ENCODE data around the gene FGF18. TPM values are rescaled to one million over a fixed set of nuclear protein-coding genes. Genes with fewer than 3 reads are reported as not detected.
"Not testable (repeated sequence)": the region's sequence is repeated elsewhere in the genome, so short reads cannot be mapped to it uniquely, and the experiment has no call there.

The FGF18 gene
- total RNA-seq, result 30.4 TPM
- long read RNA-seq, transcript FGF18-201 (5 exons, 1,986 nt), result major isoform, 120 of 133 reads
- long read RNA-seq, partial matches to known transcripts, result 1 of 133 reads
- long read RNA-seq, other reads (novel, unspliced or antisense), result 12 of 133 reads

- H3K4me1 ChIP-seq, result peaks cover 57% of the 10 kb centered on the region
- no peak for TF ChIP-seq CTCF (IDR thresholded peaks at IDR 0.05; ENCODE audit: borderline replicate concordance)
Observed at GRCh38 chr5:171418982-171419687, at the start of gene FGF18. FGF18 (plus strand) TSS chr5:171419647; CDS start chr5:171420200, 553 bp downstream.

GRCh38 chr5:171369898-171370297 lies 49.5 kb upstream of the FGF18 start:
- DNase-seq, result no peak
- no peaks in the 10 kb centered on the region for H3K36me3 ChIP-seq

More at GRCh38 chr5:171418982-171419687, at the start of gene FGF18:
- no peaks in the 10 kb centered on the region for H3K9me3 ChIP-seq (replicated peaks)
- peak within 1 kb of the TSS; percentile 73 for H3K4me3 ChIP-seq
- H3K27me3 ChIP-seq (ENCODE audit: low read depth), result peaks cover 11% of the 10 kb centered on the region
- peak within 1 kb of the TSS; percentile 89 for H3K27ac ChIP-seq (replicated peaks)
- no peaks in the 10 kb centered on the region for H3K36me3 ChIP-seq
- DNase-seq, result peak; percentile 62
- intact Hi-C loops (cut with micrococcal nuclease), result loop anchor here (5.0 to 10.0 kb wide), 3 partner anchors 206 to 626 kb away; no protein-coding TSS in a partner anchor

GRCh38 chr5:171370881-171371280 lies 48.6 kb upstream of the FGF18 start:
- intact Hi-C loops (cut with micrococcal nuclease); DNase-seq: not testable (repeated sequence)

More at GRCh38 chr5:171369898-171370297, 49.5 kb upstream of the FGF18 start:
- H3K4me1 ChIP-seq, result no peaks in the 10 kb centered on the region
- peaks cover 58% of the 10 kb centered on the region for H3K27me3 ChIP-seq (ENCODE audit: low read depth)
- intact Hi-C loops (cut with micrococcal nuclease), result no loop called here
- H3K27ac ChIP-seq (replicated peaks), result no peak overlapping the region
- TF ChIP-seq CTCF (IDR thresholded peaks at IDR 0.05; ENCODE audit: borderline replicate concordance), result no peak
- H3K9me3 ChIP-seq (replicated peaks), result no peaks in the 10 kb centered on the region
- no peak overlapping the region for H3K4me3 ChIP-seq

GRCh38 chr5:171371326-171371725 lies 48.1 kb upstream of the FGF18 start:
- Histone ChIP-seq H3K4me3 (no peak overlapping the region), H3K4me1 (no peaks in the 10 kb centered on the region), H3K27ac (replicated peaks) (no peak overlapping the region), H3K9me3 (replicated peaks) (no peaks in the 10 kb centered on the region), H3K36me3 (no peaks in the 10 kb centered on the region), H3K27me3 (ENCODE audit: low read depth) (peaks cover 44% of the 10 kb centered on the region)
- DNase-seq, result no peak
- no peak for TF ChIP-seq CTCF (IDR thresholded peaks at IDR 0.05; ENCODE audit: borderline replicate concordance)
- intact Hi-C loops (cut with micrococcal nuclease), result no loop called here

More at GRCh38 chr5:171370881-171371280, 48.6 kb upstream of the FGF18 start:
- H3K4me1 ChIP-seq; H3K27ac ChIP-seq (replicated peaks); H3K9me3 ChIP-seq (replicated peaks); H3K36me3 ChIP-seq; H3K4me3 ChIP-seq: not testable (repeated sequence)
- H3K27me3 ChIP-seq (ENCODE audit: low read depth), result peaks cover 48% of the 10 kb centered on the region

- no peak for DNase-seq
- no peak for TF ChIP-seq CTCF (IDR thresholded peaks at IDR 0.05; ENCODE audit: borderline replicate concordance)
- no peaks in the 10 kb centered on the region for H3K36me3 ChIP-seq
- no peaks in the 10 kb centered on the region for H3K4me1 ChIP-seq
- H3K4me3 ChIP-seq, result no peak overlapping the region
- intact Hi-C loops (cut with micrococcal nuclease), result no loop called here
- H3K9me3 ChIP-seq (replicated peaks), result no peaks in the 10 kb centered on the region
- no peaks in the 10 kb centered on the region for H3K27me3 ChIP-seq (ENCODE audit: low read depth)
- H3K27ac ChIP-seq (replicated peaks), result no peak overlapping the region
Observed at GRCh38 chr5:171379961-171380360, 39.5 kb upstream of the FGF18 start.

- H3K4me1 ChIP-seq, result peaks cover 20% of the 10 kb centered on the region
- DNase-seq; H3K9me3 ChIP-seq (replicated peaks); intact Hi-C loops (cut with micrococcal nuclease); H3K27me3 ChIP-seq (ENCODE audit: low read depth); H3K27ac ChIP-seq (replicated peaks); H3K36me3 ChIP-seq; H3K4me3 ChIP-seq: not testable (repeated sequence)
Observed at GRCh38 chr5:171384416-171384815, 35.0 kb upstream of the FGF18 start.

- H3K27ac ChIP-seq (replicated peaks); H3K9me3 ChIP-seq (replicated peaks); H3K36me3 ChIP-seq; H3K27me3 ChIP-seq (ENCODE audit: low read depth); DNase-seq; H3K4me3 ChIP-seq; intact Hi-C loops (cut with micrococcal nuclease): not testable (repeated sequence)
- H3K4me1 ChIP-seq, result peaks cover 26% of the 10 kb centered on the region
Observed at GRCh38 chr5:171384999-171385398, 34.4 kb upstream of the FGF18 start.

Measured in left ventricle myocardium inferior (tissue), 1 donor.